Gastroesophageal sphincter (tissue), 3 donors: ENCODE measurements around the gene MDFIC2.

ENCODE experiments used
- EP300 ChIP-seq: sonication (generic); formaldehyde crosslinking; IDR thresholded peaks from one replicate; pipeline ENCODE4 v1.6.1; 2017; ENCODE audit warnings: antibody characterized with exemption, mild to moderate bottlenecking
- POLR2A ChIP-seq, 2 donors: fragments of 450-650 bp; IDR thresholded peaks; one replicate each; pipeline ENCODE4 v1.6.1; 2017; ENCODE audit warnings: antibody characterized with exemption in 2 of 2, mild to moderate bottlenecking in 2 of 2, moderate library complexity in 1 of 2
- POLR2AphosphoS5 ChIP-seq: sonication (generic); formaldehyde crosslinking; IDR thresholded peaks from one replicate; pipeline ENCODE4 v1.6.1; 2017; ENCODE audit warnings: antibody characterized with exemption
- TF ChIP-seq, protein P1 (sequence below), 4 experiments: fragments of 200-600 bp in 2 of 4; fragments of 450-650 bp in 2 of 4; sonication (generic) in 1 of 4; IDR thresholded peaks; one replicate each; pipeline ENCODE4 v1.5.1; 2017 to 2019; ENCODE audit warnings: antibody characterized with exemption in 4 of 4, mild to moderate bottlenecking in 2 of 4, moderate library complexity in 2 of 4

DNA sequence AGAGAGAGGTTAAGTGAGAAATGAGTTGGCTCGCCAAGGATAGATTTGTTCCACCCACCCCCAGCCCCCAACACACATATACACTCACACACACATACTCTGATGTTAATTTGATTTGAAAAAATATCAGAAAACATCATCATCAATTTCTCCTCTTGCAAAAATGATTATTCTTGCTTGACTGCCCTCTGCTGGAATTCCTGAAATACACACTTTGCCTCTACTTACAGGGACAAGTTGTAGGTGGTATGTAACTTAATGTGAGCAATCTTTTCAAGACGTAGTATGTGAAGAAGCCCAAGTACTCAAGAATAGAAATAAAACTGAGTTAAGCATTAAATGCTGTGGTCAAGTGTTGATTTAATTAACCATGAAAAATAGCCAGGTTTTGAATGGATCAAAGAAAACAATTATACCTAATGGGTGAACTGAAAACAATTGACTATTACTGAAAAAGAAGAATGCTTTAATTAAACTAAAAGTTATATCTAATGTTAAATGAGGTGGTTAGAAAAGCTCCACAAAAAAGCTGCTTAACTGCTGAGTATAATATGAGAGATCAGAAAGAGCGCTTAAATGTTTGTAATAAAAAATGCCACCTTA lies 46.6 kb upstream of the MDFIC2 start:
- TF ChIP-seq, protein P1, sequence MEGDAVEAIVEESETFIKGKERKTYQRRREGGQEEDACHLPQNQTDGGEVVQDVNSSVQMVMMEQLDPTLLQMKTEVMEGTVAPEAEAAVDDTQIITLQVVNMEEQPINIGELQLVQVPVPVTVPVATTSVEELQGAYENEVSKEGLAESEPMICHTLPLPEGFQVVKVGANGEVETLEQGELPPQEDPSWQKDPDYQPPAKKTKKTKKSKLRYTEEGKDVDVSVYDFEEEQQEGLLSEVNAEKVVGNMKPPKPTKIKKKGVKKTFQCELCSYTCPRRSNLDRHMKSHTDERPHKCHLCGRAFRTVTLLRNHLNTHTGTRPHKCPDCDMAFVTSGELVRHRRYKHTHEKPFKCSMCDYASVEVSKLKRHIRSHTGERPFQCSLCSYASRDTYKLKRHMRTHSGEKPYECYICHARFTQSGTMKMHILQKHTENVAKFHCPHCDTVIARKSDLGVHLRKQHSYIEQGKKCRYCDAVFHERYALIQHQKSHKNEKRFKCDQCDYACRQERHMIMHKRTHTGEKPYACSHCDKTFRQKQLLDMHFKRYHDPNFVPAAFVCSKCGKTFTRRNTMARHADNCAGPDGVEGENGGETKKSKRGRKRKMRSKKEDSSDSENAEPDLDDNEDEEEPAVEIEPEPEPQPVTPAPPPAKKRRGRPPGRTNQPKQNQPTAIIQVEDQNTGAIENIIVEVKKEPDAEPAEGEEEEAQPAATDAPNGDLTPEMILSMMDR (IDR thresholded peaks at IDR 0.05) = peak; percentile 52 to 69 (median 62)
- TF ChIP-seq POLR2AphosphoS5 = no peak
- no peak for TF ChIP-seq POLR2A (IDR thresholded peaks at IDR 0.05)
- TF ChIP-seq EP300 = no peak
